GM12874 (cell line): ENCODE results near the gene OR51G2.

Source experiments
- CTCF ChIP-seq: IDR thresholded peaks from 2 replicates; pipeline ENCODE4 v1.5.1; 2011; ENCODE audit warnings: low read depth, mild to moderate bottlenecking, control low read depth, low read length, moderate library complexity; ENCODE audit not compliant: insufficient read depth

Gene OR51G2

GRCh38 chr11:4932751-4933150 lies 13.6 kb upstream of the OR51G2 start:
- no peak for TF ChIP-seq CTCF

GRCh38 chr11:4926608-4927007 lies 7.5 kb upstream of the OR51G2 start:
- no peak for TF ChIP-seq CTCF

GRCh38 chr11:4924239-4924638 lies 5.1 kb upstream of the OR51G2 start, which contains the start of gene OR51G1:
Gene OR51G1 (minus strand): TSS chr11:4924339. CDS start chr11:4924339, 0 bp downstream.
- no peak for TF ChIP-seq CTCF

- TF ChIP-seq CTCF = no peak
Measured at GRCh38 chr11:4922304-4922703, 3.2 kb upstream of the OR51G2 start.

- no peak for TF ChIP-seq CTCF
Measured at GRCh38 chr11:4921796-4922195, 2.6 kb upstream of the OR51G2 start.

GRCh38 chr11:4916581-4916980 lies 2.6 kb downstream of the OR51G2 start:
- no peak for TF ChIP-seq CTCF

GRCh38 chr11:4903484-4903883 lies 15.7 kb downstream of the OR51G2 start, which contains the start of gene OR51A7:
Gene OR51A7 (plus strand): TSS chr11:4903783. CDS start chr11:4907370, 3,587 bp downstream.
- TF ChIP-seq CTCF = no peak

- no peak for TF ChIP-seq CTCF
Measured at GRCh38 chr11:4891996-4892640, 27.0 kb downstream of the OR51G2 start.
